ENCODE data around the gene NACC2. TPM values are rescaled to one million over a fixed set of nuclear protein-coding genes. Genes with fewer than 3 reads are reported as not detected.

NACC2 gene
- total RNA-seq, 1 experiment from 2014 or later: 22.0 TPM

GRCh38 chr9:135991771-135992170, 103.3 kb downstream of the NACC2 start:
- ChIA-PET POLR2A (no interaction called here), CTCF (no interaction called here)
- Mint-ChIP-seq H3K4me3 (ENCODE audit: unreplicated experiment) (no peak overlapping the region), H3K27ac (ENCODE audit: unreplicated experiment) (no peak overlapping the region), H3K4me1 (ENCODE audit: low read depth, unreplicated experiment) (no peaks in the 10 kb centered on the region), H3K9me3 (ENCODE audit: unreplicated experiment) (no peaks in the 10 kb centered on the region), H3K27me3 (ENCODE audit: insufficient read depth, unreplicated experiment) (no peaks in the 10 kb centered on the region), H3K36me3 (ENCODE audit: insufficient read depth, unreplicated experiment) (no peaks in the 10 kb centered on the region)
- intact Hi-C loops (cut with micrococcal nuclease; ENCODE audit: unreplicated experiment): no loop called here
- no peak overlapping the region for H3K4me3 ChIP-seq (ENCODE audit: low read depth, low read length)
- no TSS peak for BruUV-seq (replicated peaks)
- H3K9me3 ChIP-seq: no peaks in the 10 kb centered on the region
- no peak for DNase-seq
- no peaks in the 10 kb centered on the region for H3K27me3 ChIP-seq (replicated peaks; ENCODE audit: control insufficient read depth, insufficient read depth, low read length)
- no peaks in the 10 kb centered on the region for H3K36me3 ChIP-seq (ENCODE audit: control insufficient read depth, insufficient read depth, low read length)
- peaks cover 16% of the 10 kb centered on the region for H3K4me1 ChIP-seq
- no peak for TF ChIP-seq CTCF (IDR thresholded peaks at IDR 0.05; ENCODE audit: insufficient read depth in 1 of 2, low read depth in 1 of 2, low read length in 1 of 2, severe bottlenecking in 1 of 2, unreplicated experiment in 1 of 2)

GRCh38 chr9:135990468-135991429, 104.3 kb downstream of the NACC2 start:
- Mint-ChIP-seq H3K27ac (ENCODE audit: unreplicated experiment) (no peak overlapping the region), H3K36me3 (ENCODE audit: insufficient read depth, unreplicated experiment) (no peaks in the 10 kb centered on the region), H3K4me1 (ENCODE audit: low read depth, unreplicated experiment) (no peaks in the 10 kb centered on the region), H3K27me3 (ENCODE audit: insufficient read depth, unreplicated experiment) (no peaks in the 10 kb centered on the region), H3K9me3 (ENCODE audit: unreplicated experiment) (no peaks in the 10 kb centered on the region), H3K4me3 (ENCODE audit: unreplicated experiment) (no peak overlapping the region)
- BruUV-seq (replicated peaks): no TSS peak
- peak; percentile 31 to 66 for DNase-seq
- POLR2A ChIA-PET: no interaction called here
- no peaks in the 10 kb centered on the region for H3K9me3 ChIP-seq
- CTCF ChIA-PET: no interaction called here
- no peak for TF ChIP-seq CTCF (IDR thresholded peaks at IDR 0.05; ENCODE audit: insufficient read depth in 1 of 2, low read depth in 1 of 2, low read length in 1 of 2, severe bottlenecking in 1 of 2, unreplicated experiment in 1 of 2)
- no peaks in the 10 kb centered on the region for H3K36me3 ChIP-seq (ENCODE audit: control insufficient read depth, insufficient read depth, low read length)
- intact Hi-C loops (cut with micrococcal nuclease; ENCODE audit: unreplicated experiment): no loop called here
- H3K4me1 ChIP-seq: peaks cover 16% of the 10 kb centered on the region
- no peak overlapping the region for H3K4me3 ChIP-seq (ENCODE audit: low read depth, low read length)
- no peaks in the 10 kb centered on the region for H3K27me3 ChIP-seq (replicated peaks; ENCODE audit: control insufficient read depth, insufficient read depth, low read length)

- H3K36me3 ChIP-seq (ENCODE audit: control insufficient read depth, insufficient read depth, low read length): no peaks in the 10 kb centered on the region
- no peaks in the 10 kb centered on the region for H3K9me3 ChIP-seq
- no peak for DNase-seq
- no peak overlapping the region for H3K27ac Mint-ChIP-seq (ENCODE audit: unreplicated experiment)
- intact Hi-C loops (cut with micrococcal nuclease; ENCODE audit: unreplicated experiment): no loop called here
- ChIA-PET POLR2A (no interaction called here), CTCF (no interaction called here)
- no peaks in the 10 kb centered on the region for H3K27me3 Mint-ChIP-seq (ENCODE audit: insufficient read depth, unreplicated experiment)
- H3K36me3 Mint-ChIP-seq (ENCODE audit: insufficient read depth, unreplicated experiment): no peaks in the 10 kb centered on the region
- no peak overlapping the region for H3K4me3 Mint-ChIP-seq (ENCODE audit: unreplicated experiment)
- no peak overlapping the region for H3K4me3 ChIP-seq (ENCODE audit: low read depth, low read length)
- H3K27me3 ChIP-seq (replicated peaks; ENCODE audit: control insufficient read depth, insufficient read depth, low read length): no peaks in the 10 kb centered on the region
- peaks cover 16% of the 10 kb centered on the region for H3K4me1 ChIP-seq
- no TSS peak for BruUV-seq (replicated peaks)
- TF ChIP-seq CTCF (IDR thresholded peaks at IDR 0.05; ENCODE audit: insufficient read depth in 1 of 2, low read depth in 1 of 2, low read length in 1 of 2, severe bottlenecking in 1 of 2, unreplicated experiment in 1 of 2): no peak
- H3K9me3 Mint-ChIP-seq (ENCODE audit: unreplicated experiment): no peaks in the 10 kb centered on the region
- H3K4me1 Mint-ChIP-seq (ENCODE audit: low read depth, unreplicated experiment): no peaks in the 10 kb centered on the region
Observed at GRCh38 chr9:135989722-135990467, 105.2 kb downstream of the NACC2 start.

Data from Caco-2 (cell line).